ENCODE data around the gene ILF2. TPM values are rescaled to one million over a fixed set of nuclear protein-coding genes. Genes with fewer than 3 reads are reported as not detected.

ILF2 gene
- total and polyA plus RNA-seq, 2 experiments from 2014 or later: 200 to 276 TPM

DNA sequence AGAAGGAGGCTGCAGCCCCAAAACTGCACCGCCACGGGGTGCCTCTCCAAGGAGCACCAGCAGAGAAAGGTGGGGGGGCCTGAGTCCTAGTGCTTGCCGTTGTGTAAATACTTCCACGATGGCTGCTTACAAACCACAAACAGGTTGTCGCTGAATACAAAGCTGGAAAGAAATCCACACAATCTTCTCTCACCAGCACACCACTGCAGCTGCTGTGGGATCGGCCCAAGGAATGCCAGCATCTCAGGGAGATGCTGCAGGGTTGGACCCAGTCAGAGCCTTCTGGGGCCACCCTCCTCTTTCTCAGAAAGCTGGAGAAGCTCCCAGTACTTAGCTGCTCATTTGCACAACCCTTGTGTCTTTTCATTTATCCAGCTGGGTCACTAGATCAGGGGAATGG, 51.6 kb downstream of the ILF2 start:
- H3K9me3 ChIP-seq (ENCODE audit: low read depth): no peaks in the 10 kb centered on the region
- H3K4me1 ChIP-seq (ENCODE audit: low read depth): no peaks in the 10 kb centered on the region
- no peaks in the 10 kb centered on the region for H3K27me3 ChIP-seq
- H3K36me3 ChIP-seq: no peaks in the 10 kb centered on the region
- no peak for DNase-seq (ENCODE audit: low read depth in 1 of 2, low spot score in 1 of 2)
- H3K27ac ChIP-seq: no peak overlapping the region
- no peak overlapping the region for H3K4me3 ChIP-seq
- TF ChIP-seq, protein P1, sequence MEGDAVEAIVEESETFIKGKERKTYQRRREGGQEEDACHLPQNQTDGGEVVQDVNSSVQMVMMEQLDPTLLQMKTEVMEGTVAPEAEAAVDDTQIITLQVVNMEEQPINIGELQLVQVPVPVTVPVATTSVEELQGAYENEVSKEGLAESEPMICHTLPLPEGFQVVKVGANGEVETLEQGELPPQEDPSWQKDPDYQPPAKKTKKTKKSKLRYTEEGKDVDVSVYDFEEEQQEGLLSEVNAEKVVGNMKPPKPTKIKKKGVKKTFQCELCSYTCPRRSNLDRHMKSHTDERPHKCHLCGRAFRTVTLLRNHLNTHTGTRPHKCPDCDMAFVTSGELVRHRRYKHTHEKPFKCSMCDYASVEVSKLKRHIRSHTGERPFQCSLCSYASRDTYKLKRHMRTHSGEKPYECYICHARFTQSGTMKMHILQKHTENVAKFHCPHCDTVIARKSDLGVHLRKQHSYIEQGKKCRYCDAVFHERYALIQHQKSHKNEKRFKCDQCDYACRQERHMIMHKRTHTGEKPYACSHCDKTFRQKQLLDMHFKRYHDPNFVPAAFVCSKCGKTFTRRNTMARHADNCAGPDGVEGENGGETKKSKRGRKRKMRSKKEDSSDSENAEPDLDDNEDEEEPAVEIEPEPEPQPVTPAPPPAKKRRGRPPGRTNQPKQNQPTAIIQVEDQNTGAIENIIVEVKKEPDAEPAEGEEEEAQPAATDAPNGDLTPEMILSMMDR (IDR thresholded peaks at IDR 0.05; ENCODE audit: low read depth, low read length): no peak

DNA sequence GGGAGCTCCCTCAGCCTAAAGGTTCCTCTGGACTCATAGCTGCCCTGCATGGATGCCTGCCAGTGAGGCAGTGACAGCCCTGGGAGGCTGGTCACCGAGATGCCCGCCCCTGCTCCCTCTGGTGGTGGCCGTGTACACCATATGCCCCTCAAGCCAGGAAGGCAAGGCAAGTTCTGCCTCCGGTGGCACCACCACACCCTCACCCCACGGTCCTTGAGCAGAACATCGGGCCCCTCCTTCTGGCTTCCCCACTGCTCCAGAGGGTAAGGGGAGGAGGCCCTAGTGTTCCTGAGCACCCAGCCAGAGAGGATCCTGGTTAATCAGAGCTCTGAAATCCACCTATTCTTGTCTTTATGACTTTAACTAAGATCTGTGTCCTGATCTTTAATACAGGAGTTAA, 53.1 kb downstream of the ILF2 start:
- peaks cover 5% of the 10 kb centered on the region for H3K4me1 ChIP-seq (ENCODE audit: low read depth)
- no peaks in the 10 kb centered on the region for H3K36me3 ChIP-seq
- no peaks in the 10 kb centered on the region for H3K27me3 ChIP-seq
- H3K9me3 ChIP-seq (ENCODE audit: low read depth): no peaks in the 10 kb centered on the region
- DNase-seq (ENCODE audit: low read depth in 1 of 2, low spot score in 1 of 2): no peak
- no peak overlapping the region for H3K27ac ChIP-seq
- TF ChIP-seq, protein P1 (IDR thresholded peaks at IDR 0.05; ENCODE audit: low read depth, low read length): no peak
- H3K4me3 ChIP-seq: no peak overlapping the region

DNA sequence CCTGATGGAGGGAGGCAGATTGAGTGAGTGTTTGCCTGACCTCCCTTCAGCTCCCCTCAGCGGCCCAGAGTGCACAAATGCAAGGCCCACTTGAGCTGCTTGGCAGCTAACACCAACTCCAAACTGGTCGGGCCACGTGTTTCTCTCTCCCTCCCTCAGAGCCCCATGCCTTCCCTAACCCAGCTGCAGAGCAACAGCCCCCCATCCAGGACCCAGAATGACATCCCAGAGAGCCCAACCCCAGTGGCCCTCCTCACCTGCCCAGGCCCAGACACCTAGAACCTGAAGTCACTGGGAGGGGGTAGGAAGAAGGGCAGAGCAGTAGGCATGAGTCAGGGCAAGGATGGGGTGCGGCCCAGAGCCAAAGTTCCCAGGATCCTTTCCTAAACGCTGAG, 53.9 kb downstream of the ILF2 start:
- Histone ChIP-seq H3K4me1 (ENCODE audit: low read depth) (peaks cover 13% of the 10 kb centered on the region), H3K9me3 (ENCODE audit: low read depth) (no peaks in the 10 kb centered on the region), H3K27ac (no peak overlapping the region), H3K27me3 (no peaks in the 10 kb centered on the region), H3K4me3 (no peak overlapping the region), H3K36me3 (no peaks in the 10 kb centered on the region)
- peak in 1 of 2 donors; percentile 40 for DNase-seq (ENCODE audit: low read depth in 1 of 2, low spot score in 1 of 2)
- TF ChIP-seq, protein P1 (IDR thresholded peaks at IDR 0.05; ENCODE audit: low read depth, low read length): no peak

DNA sequence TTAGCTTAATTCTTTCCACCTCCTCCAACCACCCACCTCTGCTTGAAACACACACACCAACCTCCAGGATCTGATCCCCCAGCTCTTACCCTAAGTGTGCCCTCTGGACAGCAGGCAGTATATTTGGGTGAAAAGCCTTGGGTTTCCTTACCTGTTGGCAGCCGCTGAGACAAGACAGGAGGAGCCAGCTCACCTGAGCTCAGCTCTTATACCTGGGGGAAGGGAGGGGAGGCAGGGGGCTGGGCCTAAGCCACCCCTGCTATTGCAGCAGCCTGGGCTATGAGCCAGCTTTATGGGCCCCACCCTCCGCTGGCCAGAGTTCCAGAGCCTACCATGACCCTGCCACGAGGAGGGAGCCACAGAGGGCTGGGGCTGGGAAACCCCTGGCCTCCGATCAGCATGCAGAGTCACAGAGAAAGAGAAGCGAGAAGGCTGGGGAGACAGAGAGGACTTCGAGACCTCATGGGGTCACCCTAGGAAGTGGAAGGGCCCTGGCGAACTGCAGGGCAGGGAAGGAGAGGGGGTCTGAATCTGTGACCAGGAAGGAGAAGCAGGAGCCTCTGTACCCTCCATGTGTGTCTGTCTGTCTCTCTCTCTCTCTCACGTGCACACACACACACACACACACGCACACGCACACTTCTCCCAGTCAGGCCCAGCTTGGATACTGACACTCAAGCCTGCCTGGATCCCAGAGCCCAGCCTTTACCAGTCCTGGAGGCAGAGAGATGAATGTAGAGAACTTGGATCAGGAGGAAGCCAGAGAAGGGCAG, 54.5 kb downstream of the ILF2 start, which contains the start of gene S100A14:
S100A14 (minus strand) TSS at position 182 of the 773 bp plus-strand sequence. CDS start 467 bp downstream, outside the sequence.
- H3K9me3 ChIP-seq (ENCODE audit: low read depth): no peaks in the 10 kb centered on the region

DNA sequence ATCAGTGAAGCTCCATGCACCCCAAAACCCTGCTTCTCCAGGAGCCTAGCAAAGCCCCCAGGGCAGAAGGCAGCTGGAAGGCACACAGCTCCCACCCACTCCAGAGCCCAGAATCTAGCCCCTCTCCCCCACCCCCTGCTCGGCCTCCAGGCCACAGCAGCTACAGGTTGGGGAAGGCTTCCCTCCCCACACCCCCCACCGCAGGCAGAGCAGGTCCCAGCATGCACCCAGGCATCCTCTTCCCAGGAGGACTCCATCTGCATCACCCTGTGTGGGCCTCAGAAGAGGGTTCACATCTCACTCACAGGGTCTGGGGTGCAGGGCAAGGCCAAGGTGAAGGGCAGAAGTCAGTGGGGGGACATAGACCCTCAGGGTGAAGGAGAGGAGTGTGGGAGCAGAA, 55.4 kb downstream of the ILF2 start:
- Histone ChIP-seq H3K4me3 (no peak overlapping the region), H3K9me3 (ENCODE audit: low read depth) (no peaks in the 10 kb centered on the region), H3K27ac (no peak overlapping the region), H3K27me3 (no peaks in the 10 kb centered on the region), H3K4me1 (ENCODE audit: low read depth) (peaks cover 16% of the 10 kb centered on the region), H3K36me3 (no peaks in the 10 kb centered on the region)
- TF ChIP-seq, protein P1 (IDR thresholded peaks at IDR 0.05; ENCODE audit: low read depth, low read length): no peak
- DNase-seq (ENCODE audit: low read depth in 1 of 2, low spot score in 1 of 2): no peak

More for the DNA sequence above, 54.5 kb downstream of the ILF2 start, which contains the start of gene S100A14:
- DNase-seq (ENCODE audit: low read depth in 1 of 2, low spot score in 1 of 2): no peak
- TF ChIP-seq, protein P1 (IDR thresholded peaks at IDR 0.05; ENCODE audit: low read depth, low read length): no peak
- H3K36me3 ChIP-seq: no peaks in the 10 kb centered on the region
- no peak within 1 kb of the TSS for H3K27ac ChIP-seq
- no peaks in the 10 kb centered on the region for H3K27me3 ChIP-seq
- H3K4me1 ChIP-seq (ENCODE audit: low read depth): peaks cover 13% of the 10 kb centered on the region
- no peak within 1 kb of the TSS for H3K4me3 ChIP-seq
